Spleen (tissue), 11 donors: ENCODE data around the gene KCNK4. TPM values are rescaled to one million over a fixed set of nuclear protein-coding genes. Genes with fewer than 3 reads are reported as not detected.
A peak's percentile ranks its signal among the peaks of the same experiment; 100 is the strongest.

Experiments
- DNase-seq: peaks from one replicate; pipeline ENCODE4 v3.0.0-alpha.2; 2020
- H3K27ac ChIP-seq, 8 donors: fragments of 200-600 bp; sonication (generic) in 7 of 8; 1 replicate in 4 of 8; 2 replicates in 4 of 8; pipeline versions ENCODE4 v1.5.0 to v1.8.0; 2016 to 2021; ENCODE audit warnings: inconsistent platforms in 4 of 8, mild to moderate bottlenecking in 4 of 8, moderate library complexity in 1 of 8
- H3K27me3 ChIP-seq, 7 donors: fragments of 200-600 bp; sonication (generic) in 6 of 7; replicated peaks in 1 of 7; 1 replicate in 4 of 7; 2 replicates in 3 of 7; pipeline versions ENCODE4 v1.5.0 to v1.8.0; 2016 to 2021; ENCODE audit warnings: inconsistent platforms in 3 of 7, mild to moderate bottlenecking in 1 of 7
- H3K36me3 ChIP-seq, 6 donors: fragments of 200-600 bp; sonication (generic) in 5 of 6; 1 replicate in 4 of 6; 2 replicates in 2 of 6; pipeline versions ENCODE4 v1.5.0 to v1.8.0; 2016 to 2021; ENCODE audit warnings: inconsistent platforms in 2 of 6
- H3K4me1 ChIP-seq, 6 donors: fragments of 200-600 bp; sonication (generic) in 5 of 6; 1 replicate in 3 of 6; 2 replicates in 3 of 6; pipeline versions ENCODE4 v1.5.0 to v1.8.0; 2016 to 2021; ENCODE audit warnings: inconsistent platforms in 3 of 6
- H3K4me3 ChIP-seq, 8 donors: fragments of 200-600 bp; sonication (generic) in 7 of 8; 1 replicate in 4 of 8; 2 replicates in 4 of 8; pipeline versions ENCODE4 v1.5.0 to v1.8.0; 2016 to 2021; ENCODE audit warnings: inconsistent platforms in 4 of 8, mild to moderate bottlenecking in 4 of 8, moderate library complexity in 2 of 8
- H3K9me3 ChIP-seq, 8 donors: fragments of 200-600 bp; sonication (generic) in 7 of 8; 1 replicate in 4 of 8; 2 replicates in 4 of 8; pipeline versions ENCODE4 v1.5.0 to v1.8.0; 2016 to 2021; ENCODE audit warnings: inconsistent platforms in 4 of 8
- POLR2A ChIP-seq, 3 donors: fragments of 450-650 bp; IDR thresholded peaks; one replicate each; pipeline ENCODE4 v1.5.1; 2017; ENCODE audit warnings: antibody characterized with exemption in 3 of 3, mild to moderate bottlenecking in 1 of 3
- POLR2AphosphoS5 ChIP-seq, 3 donors: sonication (generic); formaldehyde crosslinking; IDR thresholded peaks; one replicate each; pipeline ENCODE4 v1.5.1; 2017; ENCODE audit warnings: antibody characterized with exemption in 3 of 3
- WGBS, 5 donors: extraction: QIAGEN DNeasy Blood & Tissue Kit in 3 of 5; methylation state at CpG; one replicate each; pipeline versions ENCODE4 v1.1.5 to v1.1.7; 2013 to 2018; 5-methylcytosine and 5-hydroxymethylcytosine counted together
- intact Hi-C: fragments of 100-400 bp; cut with DNase I; formaldehyde crosslinking; loops from one replicate; pipeline ENCODE4 v1.15.0; 2023; ENCODE audit warnings: low total_unique reads
- polyA plus RNA-seq, 3 donors: library from polyadenylated mRNA; stranded (reverse); fragments of 200-250 nt; gene quantifications; one replicate each; pipeline ENCODE4 v1.2.1, GENCODE V29; 2013
- total RNA-seq, 7 donors: library from RNA; depleted of rRNA in 3 of 7; stranded (reverse); fragments of >200 nt in 3 of 7; fragmentation: NEBNext Ultra II Directional in 4 of 7; extraction: Animal tissue kit (Norgen Biotek cat#: 25700) in 4 of 7; gene quantifications; one replicate each; pipeline versions ENCODE4 v1.1.0 to v1.2.1, GENCODE V29; 2016 to 2021
- TF ChIP-seq, protein P1 (sequence below), 11 experiments: fragments of 200-600 bp in 7 of 11; fragments of 450-650 bp in 4 of 11; sonication (generic) in 4 of 11; IDR thresholded peaks in 8 of 11; conservative IDR thresholded peaks in 3 of 11; 1 replicate in 7 of 11; 2 replicates in 4 of 11; pipeline versions ENCODE4 v1.4.0 to v1.8.0; 2016 to 2021; ENCODE audit warnings: antibody characterized with exemption in 11 of 11, inconsistent platforms in 4 of 11, mild to moderate bottlenecking in 1 of 11
- donor health status: healthy with polysubstance abuse.
- donor health status: DM: no; HTN: no; CAD: no; lungs with moderate emphysema.
- donor health status: DM: no; HTN: no; CAD: no.
- donor health status: Bipolar disorder and iron deficiency.
- donor health status: healthy.
- donor health status: DM: no; HTN: no; CAD: no.
- donor health status: DM: yes; HTN: yes; CAD: no.

KCNK4 gene
- total and polyA plus RNA-seq, 10 donors, result 0.06 to 0.77 (median 0.35) TPM; not detected in 5

DNA sequence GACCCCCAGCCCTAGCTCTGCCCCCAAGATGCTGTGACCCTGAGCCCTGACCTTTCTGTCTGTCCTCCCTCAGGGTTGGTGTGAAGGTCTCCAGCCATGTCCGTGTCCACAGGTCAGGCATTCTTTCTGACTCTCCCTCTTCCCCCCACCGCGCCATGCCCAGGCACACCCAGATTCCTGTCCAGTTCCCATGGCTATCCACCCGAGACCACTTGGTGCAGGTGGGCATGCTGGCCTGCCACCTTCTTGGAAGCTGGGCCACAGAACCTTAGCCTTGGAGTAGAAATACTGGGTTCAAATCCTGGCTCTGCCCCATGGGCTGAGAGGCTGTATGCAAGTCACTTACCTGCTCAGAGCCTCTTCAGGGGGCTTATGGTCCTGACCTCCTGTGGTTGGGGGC, 42.1 kb upstream of the KCNK4 start:
- H3K36me3 ChIP-seq, result peaks cover 0 to 10% (median 1%) of the 10 kb centered on the region in 6 donors
- no peak overlapping the region for H3K4me3 ChIP-seq
- TF ChIP-seq POLR2AphosphoS5 (IDR thresholded peaks at IDR 0.05) (no peak), POLR2A (IDR thresholded peaks at IDR 0.05) (no peak)
- TF ChIP-seq, protein P1, sequence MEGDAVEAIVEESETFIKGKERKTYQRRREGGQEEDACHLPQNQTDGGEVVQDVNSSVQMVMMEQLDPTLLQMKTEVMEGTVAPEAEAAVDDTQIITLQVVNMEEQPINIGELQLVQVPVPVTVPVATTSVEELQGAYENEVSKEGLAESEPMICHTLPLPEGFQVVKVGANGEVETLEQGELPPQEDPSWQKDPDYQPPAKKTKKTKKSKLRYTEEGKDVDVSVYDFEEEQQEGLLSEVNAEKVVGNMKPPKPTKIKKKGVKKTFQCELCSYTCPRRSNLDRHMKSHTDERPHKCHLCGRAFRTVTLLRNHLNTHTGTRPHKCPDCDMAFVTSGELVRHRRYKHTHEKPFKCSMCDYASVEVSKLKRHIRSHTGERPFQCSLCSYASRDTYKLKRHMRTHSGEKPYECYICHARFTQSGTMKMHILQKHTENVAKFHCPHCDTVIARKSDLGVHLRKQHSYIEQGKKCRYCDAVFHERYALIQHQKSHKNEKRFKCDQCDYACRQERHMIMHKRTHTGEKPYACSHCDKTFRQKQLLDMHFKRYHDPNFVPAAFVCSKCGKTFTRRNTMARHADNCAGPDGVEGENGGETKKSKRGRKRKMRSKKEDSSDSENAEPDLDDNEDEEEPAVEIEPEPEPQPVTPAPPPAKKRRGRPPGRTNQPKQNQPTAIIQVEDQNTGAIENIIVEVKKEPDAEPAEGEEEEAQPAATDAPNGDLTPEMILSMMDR (IDR thresholded peaks at IDR 0.05 in 8 of 11, conservative IDR thresholded peaks at IDR 0.05 in 3 of 11), result no peak
- 83 to 95% (median 93%) methylated on average over 1 to 4 of the region's 4 CpGs for WGBS, 5 donors
- H3K27ac ChIP-seq, result no peak overlapping the region
- H3K9me3 ChIP-seq, result no peaks in the 10 kb centered on the region
- peaks cover 20 to 83% (median 63%) of the 10 kb centered on the region in 6 donors for H3K4me1 ChIP-seq
- no peak for DNase-seq
- H3K27me3 ChIP-seq, result no peaks in the 10 kb centered on the region
- intact Hi-C loops, result no loop called here

DNA sequence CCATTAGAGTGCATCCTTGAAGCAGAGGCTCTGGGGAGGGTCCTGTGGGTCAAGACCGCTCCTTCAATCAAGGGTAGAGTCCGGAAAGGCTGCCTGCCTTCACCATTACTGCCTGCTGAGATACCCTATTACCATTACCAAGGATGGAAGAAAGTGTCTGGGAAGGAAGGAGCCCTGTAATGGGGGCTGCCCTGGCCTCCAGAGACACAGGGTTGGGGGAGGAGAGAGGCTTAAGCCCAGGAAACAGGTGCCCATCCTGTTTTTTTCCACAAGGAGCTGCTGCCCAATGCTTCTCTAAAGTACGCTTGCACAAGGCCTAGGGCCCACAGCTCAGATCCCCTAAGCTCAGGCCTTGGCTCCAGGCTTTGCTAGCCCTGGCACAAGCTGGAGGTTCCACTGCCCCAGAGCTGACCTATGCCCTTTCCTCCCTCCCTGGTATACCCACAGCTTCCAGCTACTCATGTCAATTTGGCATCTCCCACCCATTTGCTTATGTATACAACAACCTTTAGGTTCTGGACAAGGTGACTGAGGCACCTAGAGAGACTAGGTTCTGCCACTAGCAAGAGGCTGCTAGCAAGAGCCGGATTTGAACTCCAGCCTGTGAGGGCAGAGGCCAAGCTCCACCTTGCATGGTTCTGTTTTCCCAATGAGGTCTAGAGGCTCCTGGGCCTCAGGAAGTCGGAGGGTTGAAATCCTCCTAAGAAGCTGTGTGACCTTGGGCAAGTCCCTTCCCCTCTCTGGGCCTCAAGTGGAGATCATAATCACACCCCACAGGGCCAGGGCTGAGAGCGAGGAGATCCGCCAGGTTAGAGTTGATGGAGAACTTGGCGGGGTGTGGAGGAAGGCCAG, 41.3 kb upstream of the KCNK4 start:
- Histone ChIP-seq H3K9me3 (no peaks in the 10 kb centered on the region), H3K36me3 (peaks cover 0 to 10% (median 0%) of the 10 kb centered on the region in 6 donors), H3K4me1 (peaks cover 20 to 83% (median 62%) of the 10 kb centered on the region in 6 donors), H3K4me3 (no peak overlapping the region), H3K27ac (no peak overlapping the region), H3K27me3 (no peaks in the 10 kb centered on the region)
- 73 to 91% (median 85%) methylated on average over 6 to 8 of the region's 8 CpGs for WGBS, 5 donors
- TF ChIP-seq, protein P1 (IDR thresholded peaks at IDR 0.05 in 8 of 11, conservative IDR thresholded peaks at IDR 0.05 in 3 of 11), result no peak
- no peak for TF ChIP-seq POLR2A (IDR thresholded peaks at IDR 0.05)
- TF ChIP-seq POLR2AphosphoS5 (IDR thresholded peaks at IDR 0.05), result no peak
- intact Hi-C loops, result no loop called here
- no peak for DNase-seq

DNA sequence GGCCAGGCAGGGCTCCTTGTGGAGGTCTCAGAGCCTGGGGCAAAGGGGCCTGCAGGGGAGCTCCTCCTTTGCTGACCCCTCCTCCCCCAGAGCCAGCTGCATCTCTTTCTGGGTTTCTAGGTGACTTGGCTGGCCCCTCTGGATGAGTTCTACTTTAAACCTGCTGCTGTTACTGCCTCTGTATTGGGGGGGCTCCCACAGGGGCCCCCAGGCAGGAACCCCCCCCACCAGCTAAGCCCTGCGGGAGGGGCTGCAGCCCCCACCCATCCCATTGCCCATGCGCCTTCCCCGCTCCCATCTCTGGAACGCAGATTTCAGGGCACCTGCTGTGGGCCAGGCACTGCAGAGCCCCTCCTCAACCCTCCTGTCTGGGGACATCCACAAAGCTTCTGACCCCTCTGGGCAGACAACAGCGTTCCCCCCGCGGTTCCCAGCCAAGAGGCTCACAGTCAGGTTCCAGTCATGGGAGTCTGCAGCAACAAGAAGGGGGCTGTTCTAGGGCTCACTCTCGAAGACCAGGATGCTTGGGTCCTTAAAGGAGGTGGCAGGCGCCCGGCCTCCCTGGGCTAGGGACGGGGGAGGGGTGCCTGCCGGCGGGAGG, 40.6 kb upstream of the KCNK4 start:
- peak overlapping the region in 7 of 8 donors; percentile 31 to 96 (median 80) for H3K4me3 ChIP-seq
- no peaks in the 10 kb centered on the region for H3K27me3 ChIP-seq
- peak overlapping the region in 3 of 8 donors; percentile 82 to 85 (median 82) for H3K27ac ChIP-seq
- WGBS, 5 donors, result 12 to 30% (median 29%) methylated on average over 10 to 13 of the region's 13 CpGs
- no peaks in the 10 kb centered on the region for H3K9me3 ChIP-seq
- peaks cover 13 to 78% (median 55%) of the 10 kb centered on the region in 6 donors for H3K4me1 ChIP-seq
- no peak for TF ChIP-seq POLR2A (IDR thresholded peaks at IDR 0.05)
- TF ChIP-seq, protein P1 (IDR thresholded peaks at IDR 0.05 in 8 of 11, conservative IDR thresholded peaks at IDR 0.05 in 3 of 11), result no peak
- no peak for TF ChIP-seq POLR2AphosphoS5 (IDR thresholded peaks at IDR 0.05)
- no peak for DNase-seq
- intact Hi-C loops, result no loop called here
- peaks cover 0 to 15% (median 5%) of the 10 kb centered on the region in 6 donors for H3K36me3 ChIP-seq
